ENCODE data around the gene GPR183. TPM values are rescaled to one million over a fixed set of nuclear protein-coding genes. Genes with fewer than 3 reads are reported as not detected.

GPR183 gene
- total and polyA plus RNA-seq, 10 of the 15 experiments (the other 5 are each of a cell fraction or from before 2014, with no cell fraction given), result 134 to 669 (median 225) TPM

DNA sequence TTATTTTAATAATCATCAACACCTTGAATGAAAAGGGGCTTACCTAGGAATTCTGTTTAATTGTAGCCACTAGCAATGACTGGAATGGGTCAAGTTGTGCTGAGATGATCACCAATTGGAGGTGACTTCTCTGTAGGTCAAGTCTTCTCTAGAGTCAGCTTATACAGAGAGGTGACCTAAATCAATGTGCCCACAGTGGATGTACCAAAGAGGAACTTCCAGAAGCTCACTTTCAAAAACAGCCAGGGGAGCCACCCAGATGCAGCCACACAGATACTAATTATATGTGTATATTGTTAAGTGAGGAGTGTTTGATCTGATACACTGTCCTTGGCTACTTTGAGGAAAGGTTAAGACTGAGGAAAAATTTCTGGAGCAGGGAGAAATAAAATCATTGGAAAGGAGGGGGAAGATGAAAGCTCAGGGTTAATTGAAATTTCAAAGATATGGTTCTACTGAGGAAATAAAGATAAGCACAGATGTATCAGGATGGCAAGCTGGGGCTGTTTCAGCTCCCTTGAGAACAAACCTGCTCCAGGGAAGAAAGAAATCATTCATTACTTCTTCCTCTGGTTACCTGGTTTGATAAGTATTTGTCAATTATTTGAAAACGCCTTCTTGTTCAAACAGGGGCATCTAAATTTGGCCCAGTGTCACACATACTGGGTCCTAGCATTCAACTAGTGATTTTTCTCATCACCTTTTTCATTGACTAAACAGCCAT, 5.1 kb downstream of the GPR183 start:
- Histone ChIP-seq H3K9ac (ENCODE audit: control insufficient read depth, insufficient read depth, low read length) (peak overlapping the region; percentile 83), H3K4me1 (ENCODE audit: control insufficient read depth, insufficient read depth, low read length) (peaks cover 18% of the 10 kb centered on the region), H3K79me2 (ENCODE audit: control insufficient read depth, insufficient read depth, low read length) (peaks cover 100% of the 10 kb centered on the region), H3K27ac (ENCODE audit: control insufficient read depth, insufficient read depth) (peak overlapping the region; percentile 93), H2AFZ (ENCODE audit: control insufficient read depth, low read depth, low read length) (no peak overlapping the region), H3K27me3 (replicated peaks in 1 of 2; ENCODE audit: control insufficient read depth in 2 of 2, insufficient read depth in 2 of 2, low read length in 1 of 2) (no peaks in the 10 kb centered on the region), H3K4me2 (ENCODE audit: control insufficient read depth, insufficient read depth) (peak overlapping the region; percentile 64), H3K9me3 (replicated peaks; ENCODE audit: control insufficient read depth, insufficient read depth, low read length) (no peaks in the 10 kb centered on the region), H4K20me1 (ENCODE audit: control insufficient read depth, insufficient read depth) (no peaks in the 10 kb centered on the region; the same call in 1 of the 2 replicates), H3K36me3 (ENCODE audit: control insufficient read depth in 2 of 2, insufficient read depth in 2 of 2, low read length in 1 of 2) (peaks cover 0 to 14% of the 10 kb centered on the region in 2 experiments; a peak in 3 of 4 replicates), H3K4me3 (peak overlapping the region; percentile 98)
- CTCF ChIA-PET, result interaction anchor here (0.9 to 6.7 kb wide), 17 partner anchors 13 to 134 kb away, joined by 3 to 61 read pairs (median 4); no protein-coding TSS in a partner anchor
- 33% methylated on average over 1 of the region's 1 CpG for WGBS (ENCODE audit: insufficient coverage, insufficient replicate concordance, low lambda C conversion rate, missing lambda C conversion rate)
- SMC1A ChIA-PET (ENCODE audit: uncharacterized antibody, unreplicated experiment), result interaction anchor here (1.0 to 13.7 kb wide), 20 partner anchors 9 to 134 kb away, joined by 3 to 264 read pairs (median 9); no protein-coding TSS in a partner anchor
- FAIRE-seq, result no peak
- in situ Hi-C loops (cut with MboI), result no loop called here
- BruUV-seq (replicated peaks), result TSS peak; percentile 51
- POLR2A ChIA-PET, result interaction anchor here (0.5 to 8.0 kb wide), 10 partner anchors 11 to 690 kb away, joined by 3 to 59 read pairs (median 4); no protein-coding TSS in a partner anchor
- peak; percentile 39 for ATAC-seq
- intact Hi-C loops (cut with micrococcal nuclease; ENCODE audit: unreplicated experiment), result loop anchor here (2.0 to 10.0 kb wide), 4 partner anchors 19 to 203 kb away; partner anchors contain the start of gene TM9SF2
- DNase-seq (ENCODE audit: low read depth, low spot score), result no peak
- RAD21 ChIA-PET (ENCODE audit: unreplicated experiment), result interaction anchor here (0.7 to 14.1 kb wide), 23 partner anchors 10 to 201 kb away, joined by 3 to 247 read pairs (median 5); partner anchors contain the start of gene GPR18
- TF ChIP-seq, protein P1, sequence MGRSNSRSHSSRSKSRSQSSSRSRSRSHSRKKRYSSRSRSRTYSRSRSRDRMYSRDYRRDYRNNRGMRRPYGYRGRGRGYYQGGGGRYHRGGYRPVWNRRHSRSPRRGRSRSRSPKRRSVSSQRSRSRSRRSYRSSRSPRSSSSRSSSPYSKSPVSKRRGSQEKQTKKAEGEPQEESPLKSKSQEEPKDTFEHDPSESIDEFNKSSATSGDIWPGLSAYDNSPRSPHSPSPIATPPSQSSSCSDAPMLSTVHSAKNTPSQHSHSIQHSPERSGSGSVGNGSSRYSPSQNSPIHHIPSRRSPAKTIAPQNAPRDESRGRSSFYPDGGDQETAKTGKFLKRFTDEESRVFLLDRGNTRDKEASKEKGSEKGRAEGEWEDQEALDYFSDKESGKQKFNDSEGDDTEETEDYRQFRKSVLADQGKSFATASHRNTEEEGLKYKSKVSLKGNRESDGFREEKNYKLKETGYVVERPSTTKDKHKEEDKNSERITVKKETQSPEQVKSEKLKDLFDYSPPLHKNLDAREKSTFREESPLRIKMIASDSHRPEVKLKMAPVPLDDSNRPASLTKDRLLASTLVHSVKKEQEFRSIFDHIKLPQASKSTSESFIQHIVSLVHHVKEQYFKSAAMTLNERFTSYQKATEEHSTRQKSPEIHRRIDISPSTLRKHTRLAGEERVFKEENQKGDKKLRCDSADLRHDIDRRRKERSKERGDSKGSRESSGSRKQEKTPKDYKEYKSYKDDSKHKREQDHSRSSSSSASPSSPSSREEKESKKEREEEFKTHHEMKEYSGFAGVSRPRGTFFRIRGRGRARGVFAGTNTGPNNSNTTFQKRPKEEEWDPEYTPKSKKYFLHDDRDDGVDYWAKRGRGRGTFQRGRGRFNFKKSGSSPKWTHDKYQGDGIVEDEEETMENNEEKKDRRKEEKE (IDR thresholded peaks at IDR 0.05), result no peak
- TF ChIP-seq TCF12 (IDR thresholded peaks at IDR 0.05; ENCODE audit: low read depth, low read length) (no peak), RFX5 (IDR thresholded peaks at IDR 0.05; ENCODE audit: low read depth, low read length) (no peak), ZNF24 (IDR thresholded peaks at IDR 0.05) (peak; percentile 35; the same call in 1 of the 2 replicates), ASH2L (IDR thresholded peaks at IDR 0.05; ENCODE audit: borderline replicate concordance, low read depth) (no peak), NFIC (IDR thresholded peaks at IDR 0.05; ENCODE audit: low read depth, low read length) (no peak), POLR2AphosphoS2 (IDR thresholded peaks at IDR 0.05; ENCODE audit: low read depth, low read length) (peak; percentile 74; the same call in 1 of the 2 replicates), CEBPB (IDR thresholded peaks at IDR 0.05; ENCODE audit: borderline replicate concordance in 1 of 2, low read depth in 2 of 2, low read length in 2 of 2) (no peak), RB1 (IDR thresholded peaks at IDR 0.05; ENCODE audit: borderline replicate concordance) (no peak; the same call in 1 of the 2 replicates), MTA2 (IDR thresholded peaks at IDR 0.05; ENCODE audit: low read depth) (no peak), POLR2AphosphoS5 (IDR thresholded peaks at IDR 0.05; ENCODE audit: low read length) (peak; percentile 54), EED (IDR thresholded peaks at IDR 0.05; ENCODE audit: low read depth) (no peak)
- TF ChIP-seq, protein P2, sequence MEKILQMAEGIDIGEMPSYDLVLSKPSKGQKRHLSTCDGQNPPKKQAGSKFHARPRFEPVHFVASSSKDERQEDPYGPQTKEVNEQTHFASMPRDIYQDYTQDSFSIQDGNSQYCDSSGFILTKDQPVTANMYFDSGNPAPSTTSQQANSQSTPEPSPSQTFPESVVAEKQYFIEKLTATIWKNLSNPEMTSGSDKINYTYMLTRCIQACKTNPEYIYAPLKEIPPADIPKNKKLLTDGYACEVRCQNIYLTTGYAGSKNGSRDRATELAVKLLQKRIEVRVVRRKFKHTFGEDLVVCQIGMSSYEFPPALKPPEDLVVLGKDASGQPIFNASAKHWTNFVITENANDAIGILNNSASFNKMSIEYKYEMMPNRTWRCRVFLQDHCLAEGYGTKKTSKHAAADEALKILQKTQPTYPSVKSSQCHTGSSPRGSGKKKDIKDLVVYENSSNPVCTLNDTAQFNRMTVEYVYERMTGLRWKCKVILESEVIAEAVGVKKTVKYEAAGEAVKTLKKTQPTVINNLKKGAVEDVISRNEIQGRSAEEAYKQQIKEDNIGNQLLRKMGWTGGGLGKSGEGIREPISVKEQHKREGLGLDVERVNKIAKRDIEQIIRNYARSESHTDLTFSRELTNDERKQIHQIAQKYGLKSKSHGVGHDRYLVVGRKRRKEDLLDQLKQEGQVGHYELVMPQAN (conservative IDR thresholded peaks at IDR 0.05), result no peak
- TF ChIP-seq, protein P3, sequence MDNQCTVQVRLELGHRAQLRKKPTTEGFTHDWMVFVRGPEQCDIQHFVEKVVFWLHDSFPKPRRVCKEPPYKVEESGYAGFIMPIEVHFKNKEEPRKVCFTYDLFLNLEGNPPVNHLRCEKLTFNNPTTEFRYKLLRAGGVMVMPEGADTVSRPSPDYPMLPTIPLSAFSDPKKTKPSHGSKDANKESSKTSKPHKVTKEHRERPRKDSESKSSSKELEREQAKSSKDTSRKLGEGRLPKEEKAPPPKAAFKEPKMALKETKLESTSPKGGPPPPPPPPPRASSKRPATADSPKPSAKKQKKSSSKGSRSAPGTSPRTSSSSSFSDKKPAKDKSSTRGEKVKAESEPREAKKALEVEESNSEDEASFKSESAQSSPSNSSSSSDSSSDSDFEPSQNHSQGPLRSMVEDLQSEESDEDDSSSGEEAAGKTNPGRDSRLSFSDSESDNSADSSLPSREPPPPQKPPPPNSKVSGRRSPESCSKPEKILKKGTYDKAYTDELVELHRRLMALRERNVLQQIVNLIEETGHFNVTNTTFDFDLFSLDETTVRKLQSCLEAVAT (IDR thresholded peaks at IDR 0.05), result 0 out of 2 replicates have a peak, but pooled peaks have one; percentile 18
- TF ChIP-seq, protein P4, sequence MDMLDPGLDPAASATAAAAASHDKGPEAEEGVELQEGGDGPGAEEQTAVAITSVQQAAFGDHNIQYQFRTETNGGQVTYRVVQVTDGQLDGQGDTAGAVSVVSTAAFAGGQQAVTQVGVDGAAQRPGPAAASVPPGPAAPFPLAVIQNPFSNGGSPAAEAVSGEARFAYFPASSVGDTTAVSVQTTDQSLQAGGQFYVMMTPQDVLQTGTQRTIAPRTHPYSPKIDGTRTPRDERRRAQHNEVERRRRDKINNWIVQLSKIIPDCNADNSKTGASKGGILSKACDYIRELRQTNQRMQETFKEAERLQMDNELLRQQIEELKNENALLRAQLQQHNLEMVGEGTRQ (IDR thresholded peaks at IDR 0.05; ENCODE audit: borderline replicate concordance, low read depth, low read length), result no peak

Data from GM12878 (cell line).